Fibroblast of skin of left quadriceps (primary cell): ENCODE measurements around the gene ARMC12.
"Not testable (repeated sequence)": the region's sequence is repeated elsewhere in the genome, so short reads cannot be mapped to it uniquely, and the experiment has no call there.

Source experiments
- DNase-seq, 2 experiments: peaks; one replicate each; pipeline ENCODE4 v3.0.0-alpha.2; 2013; ENCODE audit warnings: low read depth in 2 of 2

Gene ARMC12

DNA sequence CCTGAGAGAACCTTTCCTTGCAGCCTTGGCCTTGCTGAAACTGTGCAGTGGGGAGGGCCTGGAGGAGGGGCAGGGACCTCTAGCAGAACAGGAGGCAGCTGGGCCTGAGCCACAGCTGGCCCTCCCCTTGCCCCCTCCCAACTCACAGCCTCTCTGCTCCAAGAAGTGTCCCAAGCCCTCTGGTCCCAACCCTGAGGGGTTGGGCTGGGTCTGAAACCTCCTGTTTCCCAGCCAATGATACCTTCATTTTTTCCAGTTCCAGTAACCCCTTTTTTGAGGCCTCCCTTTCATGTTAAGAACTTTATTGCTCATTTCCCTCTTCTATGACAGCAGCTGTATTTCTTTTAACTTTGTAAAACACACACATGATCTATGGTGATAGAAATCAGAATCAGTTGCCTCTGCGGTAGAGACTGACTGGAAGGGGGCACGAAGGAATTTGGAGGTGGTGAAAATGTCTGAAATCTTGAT is 17.9 kb upstream of the ARMC12 start:
- DNase-seq: no peak

DNA sequence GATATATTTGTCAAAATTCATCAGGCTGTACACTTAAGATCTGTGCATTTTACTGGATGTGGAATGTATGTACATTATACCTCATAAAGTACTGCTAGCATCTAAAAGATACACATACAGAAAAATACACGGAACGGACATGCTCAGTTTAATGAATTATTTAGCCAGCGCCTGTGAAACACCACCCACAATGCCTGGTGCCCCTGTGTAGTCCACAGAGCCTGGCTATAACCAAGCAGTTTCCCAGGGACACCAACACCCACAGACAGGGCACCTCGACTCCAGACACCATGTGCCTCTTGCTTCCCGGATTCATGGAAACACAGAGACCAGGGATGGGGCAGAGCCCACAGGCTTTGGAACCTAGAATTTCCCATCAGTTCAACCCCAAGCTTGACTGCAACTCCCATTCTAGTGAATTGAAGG is 17.4 kb upstream of the ARMC12 start:
- no peak for DNase-seq

DNA sequence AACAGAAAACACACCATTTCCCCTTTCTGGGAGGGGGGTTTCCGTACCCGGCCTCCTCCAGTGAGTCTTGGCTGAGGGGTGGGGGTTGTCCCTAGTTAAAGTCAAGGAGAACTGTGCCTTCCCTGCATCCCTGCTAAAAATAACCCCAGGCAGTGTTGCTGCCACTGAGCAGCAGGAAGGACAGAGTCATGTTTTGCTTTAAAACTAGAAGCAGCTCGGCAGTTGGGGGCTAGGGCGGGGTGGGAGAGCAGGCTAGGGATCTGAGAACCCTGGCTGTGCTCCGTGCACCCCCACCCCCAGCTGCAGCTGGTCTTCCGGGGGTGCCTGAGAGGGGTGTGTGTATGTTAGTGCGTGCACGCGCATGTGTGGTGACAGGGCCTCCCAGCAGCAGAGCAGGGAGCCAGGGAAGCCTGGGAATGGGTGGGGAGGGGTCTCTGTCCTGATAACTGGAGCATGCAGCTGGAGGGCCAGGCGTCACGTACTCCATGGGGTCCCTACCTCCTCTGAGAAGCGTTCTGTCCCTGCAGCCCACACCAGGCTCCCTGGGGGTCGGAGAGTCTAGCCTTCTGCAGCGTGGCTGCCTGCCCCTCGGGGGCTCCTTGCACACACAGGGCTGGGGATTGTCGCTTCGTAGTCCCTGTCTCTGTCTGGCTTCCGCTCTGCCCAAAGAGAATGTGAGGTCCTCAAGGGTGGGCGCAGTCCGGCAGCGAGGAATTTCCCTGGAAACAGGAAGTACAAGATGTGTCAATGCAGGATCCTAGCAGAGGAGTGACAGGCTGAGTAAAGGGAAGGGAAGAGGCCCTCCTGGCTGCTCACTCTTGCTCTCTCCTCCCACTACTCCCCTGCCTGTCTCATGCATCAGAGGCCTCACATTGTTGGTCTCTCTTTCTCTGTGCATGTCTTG is 16.8 kb upstream of the ARMC12 start:
- DNase-seq: no peak

DNA sequence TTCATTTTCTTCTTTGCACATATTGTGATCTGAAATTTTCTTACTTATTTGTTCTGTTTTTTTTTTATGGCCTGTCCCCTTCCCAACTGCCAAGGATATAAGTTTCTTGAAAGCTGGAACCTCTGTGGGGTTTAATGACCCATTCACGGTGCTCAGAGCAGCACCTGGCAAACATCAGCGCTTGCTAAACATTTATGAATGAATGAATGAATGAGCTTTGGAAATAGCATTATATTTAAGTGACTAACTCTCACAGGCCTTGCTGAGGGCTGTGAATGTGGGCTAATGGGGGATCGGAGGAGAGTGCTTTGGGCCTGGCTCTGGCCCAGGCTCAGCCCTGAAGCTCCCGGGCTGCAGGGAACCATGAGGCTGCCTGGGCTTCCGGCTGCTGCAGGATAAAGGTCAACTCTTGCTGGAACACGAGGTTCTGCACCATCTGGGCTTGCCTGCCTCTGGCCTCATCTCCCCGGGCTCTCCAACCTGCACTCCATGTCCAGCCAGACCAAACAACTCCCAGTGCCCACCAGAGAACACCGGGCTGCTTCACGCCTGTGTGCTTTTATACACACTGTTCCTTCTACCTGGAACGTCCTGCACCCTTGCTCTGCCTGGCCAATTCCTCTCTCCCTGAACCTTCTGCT is 14.6 kb upstream of the ARMC12 start:
- DNase-seq: no peak

DNA sequence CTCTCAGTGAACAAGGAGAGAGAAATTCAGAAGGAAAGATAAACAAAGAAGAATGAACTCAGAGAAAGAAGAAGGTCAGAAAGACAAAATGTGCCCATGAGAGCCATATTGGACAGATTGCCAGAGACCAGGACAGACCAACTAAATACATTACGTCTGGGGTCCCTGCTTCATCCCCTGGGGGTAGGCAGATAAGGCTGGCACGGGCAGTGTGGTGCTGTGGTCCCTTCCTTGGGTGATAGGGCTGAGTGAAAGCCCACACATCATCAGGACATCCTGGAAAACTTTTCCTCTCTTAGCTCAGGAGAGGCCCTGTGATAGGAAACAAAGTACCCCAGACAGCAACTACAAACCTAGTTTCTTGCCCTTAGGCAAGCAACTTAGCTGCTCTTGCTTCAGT is 13.2 kb upstream of the ARMC12 start:
- no peak for DNase-seq

DNA sequence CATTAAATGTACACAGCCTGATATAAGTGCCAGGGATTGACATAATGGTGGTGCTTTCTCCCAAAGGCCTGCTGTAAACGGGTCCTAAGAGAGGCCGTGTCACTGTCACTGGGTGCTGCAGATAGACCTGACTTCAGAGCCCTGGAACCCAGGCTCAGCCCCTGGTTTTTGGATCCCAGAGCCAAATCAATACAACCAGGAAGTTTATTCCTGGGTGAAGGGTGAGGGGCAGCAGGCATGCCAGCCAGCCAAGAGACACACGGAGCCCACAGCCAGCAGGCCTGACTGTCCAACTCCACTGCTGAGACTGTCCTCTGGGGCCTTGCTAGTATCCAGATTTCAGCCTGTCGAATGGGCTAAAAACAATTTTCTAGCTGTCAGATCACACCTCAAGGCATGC is 12.8 kb upstream of the ARMC12 start:
- DNase-seq: no peak

DNA sequence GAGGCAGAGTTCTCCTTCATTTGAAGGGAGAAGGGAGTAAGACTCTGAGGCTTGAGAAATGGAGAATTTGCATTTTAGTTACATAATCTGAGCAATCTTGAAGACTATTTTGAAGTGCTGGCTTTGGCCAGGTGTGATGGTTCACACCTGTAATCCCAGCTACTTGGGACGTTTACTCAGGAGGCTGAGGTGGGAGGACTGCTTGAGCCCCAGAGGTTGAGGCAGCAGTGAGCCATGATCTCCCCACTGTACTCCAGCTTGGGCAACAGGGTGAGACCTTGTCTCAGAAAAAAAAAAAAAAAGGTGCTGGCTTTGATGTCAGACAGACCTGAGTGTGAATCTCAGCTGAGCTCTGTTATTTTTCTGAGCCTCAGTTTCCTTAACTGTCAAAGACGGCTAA is 12.4 kb upstream of the ARMC12 start:
- no peak for DNase-seq

DNA sequence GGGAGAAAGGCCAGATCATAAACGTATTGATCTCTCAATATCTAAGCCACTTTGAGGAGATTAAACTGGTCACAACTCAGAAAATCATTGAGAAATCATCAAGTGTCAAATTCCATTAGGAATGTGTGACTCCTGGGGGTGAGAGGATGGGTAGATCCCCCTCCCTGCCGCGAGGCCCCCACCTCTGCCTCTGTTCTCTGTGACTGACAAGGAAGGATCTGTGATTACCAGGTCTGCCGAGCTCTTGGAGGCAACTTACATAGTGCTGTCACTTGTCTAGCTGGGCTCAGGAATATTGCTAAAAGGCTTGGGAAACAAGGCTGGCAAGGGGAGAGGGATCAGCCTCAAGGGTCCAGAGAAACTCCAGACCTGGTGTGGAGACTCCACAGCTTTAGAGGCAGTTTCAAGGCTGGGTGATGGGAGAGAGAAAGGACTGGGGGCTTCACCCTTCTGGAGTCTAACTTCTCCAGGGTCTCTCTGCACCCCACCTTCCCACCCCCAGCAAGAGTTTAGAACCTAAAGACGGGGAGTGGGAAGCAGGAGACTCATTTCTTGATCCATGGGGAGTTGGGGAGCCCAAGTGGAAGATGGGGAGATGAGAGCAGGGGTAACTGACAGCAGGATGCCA is 11.6 kb upstream of the ARMC12 start:
- no peak for DNase-seq

DNA sequence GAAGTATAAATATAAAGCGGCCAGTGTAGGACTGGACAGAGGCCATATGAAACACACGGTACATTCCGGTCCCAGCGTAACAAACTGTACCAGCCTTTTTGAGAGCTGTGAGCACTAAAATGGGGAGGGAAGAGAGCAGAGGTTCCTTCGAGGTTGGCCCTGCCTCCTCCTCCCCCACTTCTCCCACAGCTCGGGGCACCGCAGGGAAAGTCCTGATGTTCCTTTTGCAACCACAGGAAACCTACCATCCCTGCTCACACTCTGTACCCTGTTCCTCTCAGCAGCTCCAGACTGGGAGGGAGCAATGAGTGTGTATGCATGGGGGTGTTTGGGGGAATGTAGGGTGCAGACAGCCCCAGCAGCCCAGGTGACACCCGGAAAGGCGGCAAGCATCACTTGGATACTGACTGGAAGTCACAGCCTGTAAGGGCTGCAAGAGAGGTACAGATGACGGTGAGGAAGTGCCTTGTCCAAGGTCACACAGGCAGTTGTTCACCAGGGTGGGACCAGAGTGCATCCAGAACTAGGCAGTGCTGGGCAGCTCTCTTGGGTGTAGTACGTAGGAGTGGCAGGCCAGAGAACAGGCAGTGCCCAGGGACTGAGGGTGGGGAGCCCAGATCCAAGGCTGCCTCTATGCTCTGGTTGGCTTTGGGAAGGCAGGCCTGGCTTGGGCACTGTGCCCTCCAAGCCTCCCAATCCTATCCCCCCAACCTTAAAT is 11.0 kb upstream of the ARMC12 start:
- DNase-seq: no peak

DNA sequence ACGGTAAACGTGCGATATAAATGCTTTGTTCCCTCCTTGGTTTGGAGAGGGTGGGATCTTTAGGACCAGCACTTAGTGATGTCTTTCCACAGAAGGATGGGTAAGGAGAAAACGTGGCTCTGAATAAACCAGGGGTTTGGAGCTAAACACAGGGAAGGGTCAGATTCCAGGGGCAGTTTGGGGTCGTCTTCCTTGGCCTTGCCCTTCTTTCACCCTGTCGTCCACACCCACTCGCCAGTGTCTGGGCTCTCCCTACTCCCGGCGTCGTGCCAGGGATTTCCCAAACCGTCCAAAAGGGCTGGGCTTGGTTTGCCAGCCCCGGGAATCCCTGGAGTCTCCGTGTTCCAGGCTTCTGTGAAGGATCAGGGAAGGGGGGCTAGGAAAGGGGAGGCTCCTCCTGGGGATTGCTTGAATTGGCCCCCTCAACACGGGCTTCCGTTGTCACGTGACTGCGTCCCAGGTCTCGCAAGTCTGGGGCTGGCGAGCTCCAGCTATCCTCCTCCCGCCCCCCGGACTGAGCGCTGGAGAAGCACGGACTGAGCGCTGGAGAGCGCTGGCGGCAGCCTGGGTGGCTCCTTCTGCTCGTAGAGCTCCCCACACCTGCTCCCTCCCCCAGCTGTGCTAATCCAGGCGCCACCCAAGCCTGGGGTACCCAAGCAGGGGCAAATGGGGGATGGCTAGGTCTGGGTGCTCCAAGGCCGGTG is 9.4 kb upstream of the ARMC12 start:
- DNase-seq: peak; percentile 44 to 47

DNA sequence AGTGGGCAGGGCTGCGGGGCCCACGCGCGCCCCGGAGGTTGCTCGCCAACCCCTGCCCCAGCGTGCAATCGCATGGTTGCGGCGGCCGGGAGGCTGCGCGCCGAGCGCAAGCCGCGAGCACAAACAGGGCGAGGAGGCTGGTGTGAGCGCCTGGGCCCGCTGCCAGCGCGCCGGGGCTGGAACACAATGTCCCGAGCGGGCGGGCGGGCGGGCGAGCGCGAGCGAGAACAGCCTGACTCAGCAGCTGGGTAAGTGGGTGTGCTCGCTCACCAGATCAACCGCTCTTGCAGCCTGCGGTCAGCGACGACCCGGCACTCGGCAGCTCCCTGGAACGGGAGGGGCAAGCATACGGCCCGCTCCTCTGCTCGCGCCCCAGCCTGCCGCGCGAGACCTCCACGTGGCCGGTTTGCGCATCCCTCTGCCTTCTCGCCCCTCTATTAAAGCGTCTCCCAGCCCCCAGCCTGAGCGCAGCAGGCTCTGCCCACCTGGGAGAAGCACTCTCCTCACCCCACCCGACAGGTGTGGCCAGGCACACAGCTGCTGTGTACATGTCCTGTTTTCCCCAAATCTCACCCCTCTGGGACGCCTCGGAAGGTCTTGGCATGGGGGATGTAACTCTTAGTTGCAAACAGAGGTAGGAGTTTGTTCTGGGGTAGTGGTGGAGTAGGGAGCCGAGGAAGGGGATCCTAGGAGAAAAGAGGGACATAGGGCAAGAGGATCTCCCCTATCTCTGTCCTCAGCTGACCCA is 8.7 kb upstream of the ARMC12 start:
- peak; percentile 85 to 88 for DNase-seq

DNA sequence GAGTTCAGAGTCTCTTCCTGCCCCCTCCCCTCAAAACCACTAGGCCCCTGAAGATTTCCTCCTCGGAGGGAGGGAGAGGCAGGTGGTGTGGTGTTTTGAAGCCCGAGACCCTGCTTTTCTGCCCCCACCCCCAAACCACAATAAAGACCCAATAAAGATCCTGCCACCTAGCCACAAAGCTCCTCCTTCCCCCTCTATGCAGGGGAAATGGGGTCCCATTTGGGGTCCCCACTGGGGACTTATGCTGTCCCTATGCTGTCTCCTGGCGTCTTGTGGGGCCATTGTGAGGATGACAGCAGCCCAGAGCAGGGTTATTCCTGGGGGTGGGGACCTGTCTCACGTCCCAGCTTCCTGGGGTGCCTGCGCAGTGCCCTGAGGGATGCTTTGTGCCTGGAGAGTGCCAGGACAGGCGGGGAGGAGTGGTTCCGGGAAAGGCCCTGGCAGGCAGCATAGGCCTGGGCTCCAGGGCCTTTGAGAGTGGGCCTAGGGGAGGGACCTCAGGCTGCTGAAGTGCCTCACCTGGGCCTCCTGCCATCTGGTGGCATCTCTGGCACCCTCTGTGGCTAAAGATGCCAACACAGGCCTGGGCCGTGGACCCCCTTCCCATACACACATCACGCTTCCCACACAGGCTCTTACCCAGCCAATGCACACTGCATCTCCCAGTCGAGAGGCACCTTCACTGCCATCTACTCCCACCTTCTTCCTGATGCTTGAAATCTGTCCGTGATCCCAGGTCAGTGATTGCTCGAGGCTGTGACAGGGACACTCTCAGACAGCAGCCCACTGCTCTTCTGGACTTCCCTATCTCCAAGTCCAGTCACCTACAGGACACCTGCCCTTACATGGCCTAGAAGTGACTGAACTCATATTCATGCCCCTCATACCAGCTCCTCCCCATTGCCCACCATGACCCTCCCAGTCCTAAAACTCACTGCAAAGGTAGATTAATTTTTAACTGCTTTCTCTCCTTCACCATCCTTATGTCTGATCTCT is 7.9 kb upstream of the ARMC12 start:
- no peak for DNase-seq

DNA sequence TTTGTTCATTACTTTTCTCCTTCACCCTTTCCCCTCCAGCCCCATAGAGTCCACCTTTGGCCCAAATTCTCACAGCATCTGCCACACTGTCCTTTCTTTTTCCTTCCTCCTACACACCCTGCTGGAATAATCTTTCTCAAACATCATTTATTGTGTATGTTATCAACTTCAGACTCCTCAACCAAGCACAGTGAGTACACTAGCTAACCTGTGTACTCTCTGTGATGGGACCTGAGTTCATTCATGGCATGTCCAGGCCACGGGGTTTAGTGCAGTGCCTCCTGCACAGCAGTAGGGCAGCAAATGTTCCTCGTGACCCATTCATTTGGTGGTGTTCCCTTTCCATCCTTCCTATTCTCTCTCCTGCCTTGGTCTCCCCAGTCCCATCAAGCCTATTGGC is 7.1 kb upstream of the ARMC12 start:
- no peak for DNase-seq

DNA sequence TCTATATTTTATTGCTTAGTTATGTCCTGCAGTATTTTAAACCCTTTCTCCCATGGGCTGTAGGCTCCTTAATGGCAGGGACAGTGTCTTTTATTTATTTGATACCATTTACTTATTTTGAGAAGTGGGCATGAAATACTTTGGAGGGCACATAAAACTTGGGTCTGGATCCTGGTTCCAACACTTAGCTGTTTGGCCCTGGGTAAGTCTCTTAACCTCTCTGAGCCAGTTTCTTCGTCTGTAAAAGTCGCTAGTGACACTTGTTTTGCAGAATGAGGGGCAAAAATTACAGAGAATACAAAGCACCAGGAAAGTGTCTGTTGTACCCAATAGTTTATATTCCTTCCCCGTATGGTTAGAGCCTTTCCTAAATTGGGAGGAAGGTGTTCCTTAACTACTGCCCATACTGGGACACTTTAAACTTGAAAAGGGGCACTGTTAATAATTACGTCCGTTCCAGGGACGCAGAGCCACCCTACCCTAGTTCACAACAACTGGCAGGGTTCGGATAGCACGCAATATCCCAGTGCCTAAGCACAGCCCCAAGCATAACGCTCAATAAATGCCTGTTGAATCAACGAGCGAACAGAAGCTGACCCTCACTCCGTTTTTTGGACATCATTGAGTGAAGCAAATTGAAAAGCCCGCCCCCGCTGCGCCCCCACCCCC is 6.0 kb upstream of the ARMC12 start:
- no peak for DNase-seq

DNA sequence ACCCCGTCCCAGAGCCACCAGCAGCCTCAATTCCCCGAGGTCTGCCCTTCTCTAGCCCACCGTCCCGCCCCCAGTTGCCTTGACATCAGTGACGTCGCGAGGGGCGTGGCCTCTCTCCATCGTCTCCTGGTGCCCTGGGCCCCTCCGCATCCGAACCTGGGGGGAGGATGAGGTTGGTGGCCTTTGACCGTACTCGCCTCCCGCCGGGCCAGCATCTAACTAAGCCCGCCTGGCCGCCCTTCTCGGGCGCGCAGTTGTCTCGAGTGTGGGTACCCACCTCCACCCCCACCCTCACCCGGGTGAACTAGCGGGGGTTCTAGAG is 5.5 kb upstream of the ARMC12 start:
- DNase-seq: peak; percentile 56 to 59

DNA sequence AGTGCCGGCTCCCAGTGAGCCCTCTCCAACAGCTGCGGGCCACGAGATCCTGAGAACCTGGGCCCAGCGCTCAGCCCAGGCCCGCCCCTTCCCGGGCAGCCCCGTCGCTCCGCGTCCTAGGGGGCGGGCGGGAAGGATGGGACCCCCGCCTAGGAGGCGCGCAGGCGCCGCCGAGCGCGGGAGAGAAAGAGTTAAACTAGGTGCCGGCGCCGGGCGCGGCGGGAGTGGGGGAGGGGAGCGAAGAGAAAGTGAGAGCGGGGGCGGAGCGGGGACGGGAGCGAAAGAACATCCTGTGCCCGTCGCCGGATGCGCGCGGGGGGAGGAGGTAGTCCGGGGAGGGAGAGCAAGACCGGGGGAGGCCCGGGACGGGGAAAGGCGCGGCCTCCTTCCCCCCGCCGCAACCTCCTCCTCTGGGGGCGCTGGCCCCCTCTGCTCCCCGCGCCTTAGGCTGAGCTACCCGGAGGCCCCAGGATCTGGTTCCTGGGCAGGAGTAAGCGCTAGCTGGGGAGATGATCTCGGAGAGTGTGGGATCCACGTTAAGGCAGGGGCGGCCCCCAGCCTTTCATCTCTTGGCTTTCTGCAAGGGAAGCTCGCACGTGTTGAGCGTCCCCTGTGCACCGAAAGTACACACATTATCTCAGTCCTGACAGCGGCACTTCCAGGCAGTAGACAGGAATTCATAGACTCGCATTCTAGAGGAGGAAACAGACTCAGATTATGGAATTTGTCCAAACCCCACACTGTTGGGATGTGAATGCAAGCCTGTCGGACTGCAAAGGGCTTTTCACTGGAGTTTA is 4.9 kb upstream of the ARMC12 start:
- DNase-seq: peak; percentile 82 to 83

DNA sequence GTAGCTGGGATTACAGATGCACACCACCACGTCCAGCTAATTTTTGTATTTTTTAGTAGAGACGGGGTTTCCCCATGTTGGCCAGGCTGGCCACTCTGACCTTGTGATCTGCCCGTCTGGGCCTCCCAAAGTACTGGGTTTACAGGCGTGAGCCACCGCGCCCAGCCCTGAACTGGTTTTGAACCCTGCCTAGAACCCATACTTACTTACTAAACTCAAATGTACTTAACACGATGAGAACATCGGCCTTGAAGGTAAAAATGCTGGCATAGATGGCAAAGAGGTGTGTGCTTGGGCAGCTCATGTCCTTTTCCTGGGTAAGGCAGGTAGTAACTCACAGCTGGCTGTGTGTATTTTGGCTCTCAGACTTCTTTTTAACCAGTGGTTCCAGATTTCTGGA is 3.2 kb upstream of the ARMC12 start:
- DNase-seq: no peak

DNA sequence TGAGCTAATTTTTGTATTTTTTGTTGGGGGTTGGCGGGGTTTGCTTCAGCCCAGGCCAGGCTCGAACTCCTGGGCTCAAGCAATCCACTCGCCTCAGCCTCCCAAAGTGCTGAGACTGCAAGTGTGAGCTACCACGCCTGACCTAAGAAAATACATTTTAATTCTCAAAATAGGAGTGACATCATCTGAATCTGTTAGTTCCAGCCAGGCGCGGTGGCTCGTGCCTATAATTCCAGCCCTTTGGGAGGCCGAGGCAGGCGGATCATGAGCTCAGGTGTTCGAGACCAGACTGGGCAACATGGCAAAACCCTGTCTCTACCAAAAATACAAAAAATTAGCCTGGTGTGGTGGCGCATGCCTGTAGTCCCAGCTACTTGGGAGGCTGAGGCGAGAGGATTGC is 2.5 kb upstream of the ARMC12 start:
- DNase-seq: not testable (repeated sequence)
